ENCODE measurements around the gene PPP4R3C.
"Not testable (repeated sequence)": the region's sequence is repeated elsewhere in the genome, so short reads cannot be mapped to it uniquely, and the experiment has no call there.

The PPP4R3C gene

GRCh38 chrX:27463187-27463586 lies at the start of gene PPP4R3C:
TSS of gene PPP4R3C (minus strand) at chrX:27463341. CDS start at chrX:27463296, 45 bp downstream.
- DNase-seq: no peak

- no peak for DNase-seq
Measured at GRCh38 chrX:27491397-27491796, 28.3 kb upstream of the PPP4R3C start.

- DNase-seq: no peak
Measured at GRCh38 chrX:27466051-27466450, 2.9 kb upstream of the PPP4R3C start.

- no peak for DNase-seq
Measured at GRCh38 chrX:27465036-27465435, 1.9 kb upstream of the PPP4R3C start.

GRCh38 chrX:27459129-27459528 lies 4.0 kb downstream of the PPP4R3C start:
- not testable (repeated sequence) for DNase-seq

- DNase-seq: not testable (repeated sequence)
Measured at GRCh38 chrX:27458544-27458943, 4.6 kb downstream of the PPP4R3C start.

GRCh38 chrX:27451324-27451723 lies 11.8 kb downstream of the PPP4R3C start:
- DNase-seq: no peak

GRCh38 chrX:27446423-27446822 lies 16.7 kb downstream of the PPP4R3C start:
- no peak for DNase-seq

GRCh38 chrX:27445438-27445837 lies 17.7 kb downstream of the PPP4R3C start:
- no peak for DNase-seq

- no peak for DNase-seq
Measured at GRCh38 chrX:27444093-27444908, 18.8 kb downstream of the PPP4R3C start.

- DNase-seq: not testable (repeated sequence)
Measured at GRCh38 chrX:27442392-27442791, 20.7 kb downstream of the PPP4R3C start.

GRCh38 chrX:27439771-27440170 lies 23.4 kb downstream of the PPP4R3C start:
- DNase-seq: no peak

- DNase-seq: no peak
Measured at GRCh38 chrX:27438937-27439336, 24.2 kb downstream of the PPP4R3C start.

- DNase-seq: no peak
Measured at GRCh38 chrX:27435031-27435430, 28.1 kb downstream of the PPP4R3C start.

Measured in stimulated activated naive CD4-positive, alpha-beta T cell treated with Interleukin-2 at 50 U/mL for 16 hours (primary cell).